Measurements from ENCODE around the gene SULT2A1. TPM values are rescaled to one million over a fixed set of nuclear protein-coding genes. Genes with fewer than 3 reads are reported as not detected.

The SULT2A1 gene
- total RNA-seq, 1 experiment from 2014 or later: 0.27 TPM

DNA sequence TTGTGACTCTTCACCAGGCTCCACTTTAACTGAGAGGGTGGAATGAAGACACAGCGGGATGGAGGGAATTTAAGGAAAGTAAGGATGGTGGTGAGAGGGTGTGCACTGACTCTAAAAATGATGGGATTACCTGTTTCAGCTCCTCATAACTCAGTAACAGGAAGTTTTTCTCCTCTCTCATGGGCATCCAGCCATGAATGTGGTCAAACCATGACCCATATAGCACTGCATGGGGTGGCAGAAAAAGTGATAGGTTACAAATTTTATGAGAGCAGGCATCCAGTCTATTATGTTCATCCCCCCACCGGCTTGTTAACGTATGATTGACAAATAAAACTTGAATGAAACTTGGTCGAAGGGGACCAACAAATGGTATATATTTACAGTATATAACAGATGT is 7.2 kb downstream of the SULT2A1 start:
- no peak overlapping the region for H3K4me3 ChIP-seq (replicated peaks in 1 of 2; ENCODE audit: low read depth in 1 of 2, low read length in 2 of 2)
- no peak for TF ChIP-seq TCF7L2 (IDR thresholded peaks at IDR 0.05; ENCODE audit: borderline replicate concordance, extremely low read depth, insufficient read depth, insufficient read length)
- TF ChIP-seq SRF (IDR thresholded peaks at IDR 0.05; ENCODE audit: low read depth): no peak
- no peak for TF ChIP-seq ZNF274 (IDR thresholded peaks at IDR 0.05; ENCODE audit: low read depth, low read length)
- no peak for TF ChIP-seq FOSL1 (IDR thresholded peaks at IDR 0.05; ENCODE audit: low read depth)
- TF ChIP-seq JUND (IDR thresholded peaks at IDR 0.05): no peak
- TF ChIP-seq EGR1 (IDR thresholded peaks at IDR 0.05; ENCODE audit: low read depth): no peak
- TF ChIP-seq ELF1 (IDR thresholded peaks at IDR 0.05; ENCODE audit: borderline replicate concordance, low read depth): no peak
- no peak for TF ChIP-seq YY1 (IDR thresholded peaks at IDR 0.05; ENCODE audit: extremely low read depth, insufficient replicate concordance, low read depth, low read length)
- H3K36me3 ChIP-seq (ENCODE audit: control insufficient read depth in 1 of 2, insufficient read depth in 2 of 2, low read length in 2 of 2): no peaks in the 10 kb centered on the region
- H4K20me1 ChIP-seq (ENCODE audit: insufficient read depth): no peaks in the 10 kb centered on the region
- no peak overlapping the region for H2AFZ ChIP-seq (ENCODE audit: low read depth, low read length, poor library complexity, severe bottlenecking)
- H3K9me3 ChIP-seq (ENCODE audit: control insufficient read depth in 1 of 2, insufficient read depth in 1 of 2, low read depth in 1 of 2, low read length in 2 of 2): no peaks in the 10 kb centered on the region
- intact Hi-C loops (cut with micrococcal nuclease): no loop called here
- H3K27me3 ChIP-seq (ENCODE audit: insufficient read depth, low read length): no peaks in the 10 kb centered on the region
- ATAC-seq (no peak), DNase-seq (ENCODE audit: low read depth, low spot score) (no peak)
- ChIA-PET CTCF (interaction anchor here (1.4 kb wide), 1 partner anchor 10 kb away, joined by 5 read pairs; no protein-coding TSS in a partner anchor), RAD21 (ENCODE audit: low non-redundant PET in 1 of 2, low total read pairs in 2 of 2, uncharacterized antibody in 2 of 2, unreplicated experiment in 2 of 2) (no interaction called here), POLR2A (no interaction called here)
- no peaks in the 10 kb centered on the region for H3K4me1 ChIP-seq (ENCODE audit: control insufficient read depth in 1 of 2, insufficient read depth in 2 of 2, low read length in 2 of 2)
- no peak overlapping the region for H3K4me2 ChIP-seq (ENCODE audit: low read length)
- H3K9ac ChIP-seq (ENCODE audit: low read length): no peak overlapping the region
- H3K27ac ChIP-seq (ENCODE audit: low read depth, low read length): no peak overlapping the region
- no peaks in the 10 kb centered on the region for H3K79me2 ChIP-seq (ENCODE audit: insufficient read depth, low read length)
- BruUV-seq (replicated peaks): no TSS peak
- no peaks in the 10 kb centered on the region for H3K9me2 ChIP-seq (ENCODE audit: insufficient read depth)

DNA sequence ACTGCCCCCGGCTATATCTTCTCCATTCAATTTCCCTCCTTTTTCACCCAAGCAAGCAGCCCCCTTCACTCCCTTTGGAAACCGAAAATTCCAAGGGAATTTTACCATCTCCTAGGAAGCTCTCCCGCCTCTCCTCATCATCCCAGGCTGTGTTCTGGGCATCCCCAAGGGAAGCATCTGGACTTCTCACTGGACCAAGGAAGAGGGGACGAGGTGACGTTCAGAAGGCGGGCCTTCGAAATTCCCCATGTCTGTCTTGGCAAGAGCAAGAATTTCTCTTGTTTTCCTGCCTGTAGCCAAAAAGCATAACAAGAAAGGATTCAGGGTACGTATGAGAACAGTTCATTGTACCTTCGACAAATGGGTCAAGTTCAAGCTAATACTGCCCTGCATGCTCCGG is 20.9 kb downstream of the SULT2A1 start:
- ChIA-PET RAD21 (ENCODE audit: low non-redundant PET in 1 of 2, low total read pairs in 2 of 2, uncharacterized antibody in 2 of 2, unreplicated experiment in 2 of 2) (interaction anchor here in 1 of 2 experiments (0.6 kb wide), 1 partner anchor 305 kb away, joined by 3 read pairs; no protein-coding TSS in a partner anchor), POLR2A (no interaction called here), CTCF (interaction anchor here (1.4 to 3.2 kb wide), 2 partner anchors 15 to 75 kb away, joined by 3 to 17 read pairs; no protein-coding TSS in a partner anchor)
- intact Hi-C loops (cut with micrococcal nuclease): no loop called here
- Histone ChIP-seq H2AFZ (ENCODE audit: low read depth, low read length, poor library complexity, severe bottlenecking) (no peak overlapping the region), H3K9ac (ENCODE audit: low read length) (no peak overlapping the region), H3K9me2 (ENCODE audit: insufficient read depth) (no peaks in the 10 kb centered on the region), H3K9me3 (ENCODE audit: control insufficient read depth in 1 of 2, insufficient read depth in 1 of 2, low read depth in 1 of 2, low read length in 2 of 2) (no peaks in the 10 kb centered on the region), H3K27ac (ENCODE audit: low read depth, low read length) (no peak overlapping the region), H3K36me3 (ENCODE audit: control insufficient read depth in 1 of 2, insufficient read depth in 2 of 2, low read length in 2 of 2) (no peaks in the 10 kb centered on the region), H3K79me2 (ENCODE audit: insufficient read depth, low read length) (no peaks in the 10 kb centered on the region), H4K20me1 (ENCODE audit: insufficient read depth) (no peaks in the 10 kb centered on the region), H3K4me2 (ENCODE audit: low read length) (no peak overlapping the region), H3K27me3 (ENCODE audit: insufficient read depth, low read length) (no peaks in the 10 kb centered on the region), H3K4me1 (ENCODE audit: control insufficient read depth in 1 of 2, insufficient read depth in 2 of 2, low read length in 2 of 2) (peaks cover 5 to 22% of the 10 kb centered on the region in 2 experiments; a peak in 3 of 4 replicates), H3K4me3 (replicated peaks in 1 of 2; ENCODE audit: low read depth in 1 of 2, low read length in 2 of 2) (no peak overlapping the region)
- DNase-seq (ENCODE audit: low read depth, low spot score) (no peak), ATAC-seq (no peak)
- no TSS peak for BruUV-seq (replicated peaks)
- TF ChIP-seq ZNF274 (IDR thresholded peaks at IDR 0.05; ENCODE audit: low read depth, low read length): no peak
- TF ChIP-seq, protein P1, sequence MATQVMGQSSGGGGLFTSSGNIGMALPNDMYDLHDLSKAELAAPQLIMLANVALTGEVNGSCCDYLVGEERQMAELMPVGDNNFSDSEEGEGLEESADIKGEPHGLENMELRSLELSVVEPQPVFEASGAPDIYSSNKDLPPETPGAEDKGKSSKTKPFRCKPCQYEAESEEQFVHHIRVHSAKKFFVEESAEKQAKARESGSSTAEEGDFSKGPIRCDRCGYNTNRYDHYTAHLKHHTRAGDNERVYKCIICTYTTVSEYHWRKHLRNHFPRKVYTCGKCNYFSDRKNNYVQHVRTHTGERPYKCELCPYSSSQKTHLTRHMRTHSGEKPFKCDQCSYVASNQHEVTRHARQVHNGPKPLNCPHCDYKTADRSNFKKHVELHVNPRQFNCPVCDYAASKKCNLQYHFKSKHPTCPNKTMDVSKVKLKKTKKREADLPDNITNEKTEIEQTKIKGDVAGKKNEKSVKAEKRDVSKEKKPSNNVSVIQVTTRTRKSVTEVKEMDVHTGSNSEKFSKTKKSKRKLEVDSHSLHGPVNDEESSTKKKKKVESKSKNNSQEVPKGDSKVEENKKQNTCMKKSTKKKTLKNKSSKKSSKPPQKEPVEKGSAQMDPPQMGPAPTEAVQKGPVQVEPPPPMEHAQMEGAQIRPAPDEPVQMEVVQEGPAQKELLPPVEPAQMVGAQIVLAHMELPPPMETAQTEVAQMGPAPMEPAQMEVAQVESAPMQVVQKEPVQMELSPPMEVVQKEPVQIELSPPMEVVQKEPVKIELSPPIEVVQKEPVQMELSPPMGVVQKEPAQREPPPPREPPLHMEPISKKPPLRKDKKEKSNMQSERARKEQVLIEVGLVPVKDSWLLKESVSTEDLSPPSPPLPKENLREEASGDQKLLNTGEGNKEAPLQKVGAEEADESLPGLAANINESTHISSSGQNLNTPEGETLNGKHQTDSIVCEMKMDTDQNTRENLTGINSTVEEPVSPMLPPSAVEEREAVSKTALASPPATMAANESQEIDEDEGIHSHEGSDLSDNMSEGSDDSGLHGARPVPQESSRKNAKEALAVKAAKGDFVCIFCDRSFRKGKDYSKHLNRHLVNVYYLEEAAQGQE (IDR thresholded peaks at IDR 0.05; ENCODE audit: low read depth): no peak
- TF ChIP-seq EZH2 (IDR thresholded peaks at IDR 0.05): no peak
- TF ChIP-seq ELF1 (IDR thresholded peaks at IDR 0.05; ENCODE audit: borderline replicate concordance, low read depth): no peak
- TF ChIP-seq YY1 (IDR thresholded peaks at IDR 0.05; ENCODE audit: extremely low read depth, insufficient replicate concordance, low read depth, low read length): no peak
- TF ChIP-seq POLR2AphosphoS5 (IDR thresholded peaks at IDR 0.05; ENCODE audit: low read depth, low read length): no peak
- no peak for TF ChIP-seq POLR2A (IDR thresholded peaks at IDR 0.05; ENCODE audit: borderline replicate concordance, extremely low read depth, insufficient read depth, insufficient read length)
- TF ChIP-seq ZFX (IDR thresholded peaks at IDR 0.05): no peak
- no peak for TF ChIP-seq TCF7L2 (IDR thresholded peaks at IDR 0.05; ENCODE audit: borderline replicate concordance, extremely low read depth, insufficient read depth, insufficient read length)
- TF ChIP-seq SP1 (IDR thresholded peaks at IDR 0.05; ENCODE audit: low read depth): no peak
- TF ChIP-seq, protein P2, sequence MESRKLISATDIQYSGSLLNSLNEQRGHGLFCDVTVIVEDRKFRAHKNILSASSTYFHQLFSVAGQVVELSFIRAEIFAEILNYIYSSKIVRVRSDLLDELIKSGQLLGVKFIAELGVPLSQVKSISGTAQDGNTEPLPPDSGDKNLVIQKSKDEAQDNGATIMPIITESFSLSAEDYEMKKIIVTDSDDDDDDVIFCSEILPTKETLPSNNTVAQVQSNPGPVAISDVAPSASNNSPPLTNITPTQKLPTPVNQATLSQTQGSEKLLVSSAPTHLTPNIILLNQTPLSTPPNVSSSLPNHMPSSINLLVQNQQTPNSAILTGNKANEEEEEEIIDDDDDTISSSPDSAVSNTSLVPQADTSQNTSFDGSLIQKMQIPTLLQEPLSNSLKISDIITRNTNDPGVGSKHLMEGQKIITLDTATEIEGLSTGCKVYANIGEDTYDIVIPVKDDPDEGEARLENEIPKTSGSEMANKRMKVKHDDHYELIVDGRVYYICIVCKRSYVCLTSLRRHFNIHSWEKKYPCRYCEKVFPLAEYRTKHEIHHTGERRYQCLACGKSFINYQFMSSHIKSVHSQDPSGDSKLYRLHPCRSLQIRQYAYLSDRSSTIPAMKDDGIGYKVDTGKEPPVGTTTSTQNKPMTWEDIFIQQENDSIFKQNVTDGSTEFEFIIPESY (IDR thresholded peaks at IDR 0.05; ENCODE audit: extremely low read depth, insufficient replicate concordance, low read length): no peak
- TF ChIP-seq SRF (IDR thresholded peaks at IDR 0.05; ENCODE audit: low read depth): no peak
- no peak for TF ChIP-seq CEBPB (IDR thresholded peaks at IDR 0.05; ENCODE audit: low read depth)
